T-helper 22 cell (primary cell): ENCODE results near the gene GALNT6.
"Not testable (repeated sequence)": the region's sequence is repeated elsewhere in the genome, so short reads cannot be mapped to it uniquely, and the experiment has no call there.

Experiments
- DNase-seq: peaks from one replicate; pipeline ENCODE4 v3.0.0-alpha.2; 2020; ENCODE audit warnings: low read depth

GALNT6 gene

GRCh38 chr12:51357374-51358047, 33.7 kb downstream of the GALNT6 start:
- no peak for DNase-seq

GRCh38 chr12:51351913-51352532, 39.2 kb downstream of the GALNT6 start:
- no peak for DNase-seq

GRCh38 chr12:51349026-51349425, 42.2 kb downstream of the GALNT6 start:
- no peak for DNase-seq

- DNase-seq: no peak
Measured at GRCh38 chr12:51348116-51348515, 43.1 kb downstream of the GALNT6 start.

- DNase-seq: no peak
Measured at GRCh38 chr12:51346581-51346980, 44.6 kb downstream of the GALNT6 start, which contains the start of gene CELA1. Gene CELA1, minus strand, starts transcription at chr12:51346679. Its CDS starts 41 bp downstream, at chr12:51346638.

- no peak for DNase-seq
Measured at GRCh38 chr12:51345681-51346080, 45.5 kb downstream of the GALNT6 start.

GRCh38 chr12:51343201-51343600, 48.0 kb downstream of the GALNT6 start:
- DNase-seq: no peak

GRCh38 chr12:51342416-51342815, 48.8 kb downstream of the GALNT6 start:
- no peak for DNase-seq

GRCh38 chr12:51341251-51342007, 49.8 kb downstream of the GALNT6 start:
- DNase-seq: peak; percentile 32

- DNase-seq: no peak
Measured at GRCh38 chr12:51339750-51340149, 51.5 kb downstream of the GALNT6 start.

GRCh38 chr12:51337336-51337735, 53.9 kb downstream of the GALNT6 start:
- DNase-seq: not testable (repeated sequence)

- DNase-seq: no peak
Measured at GRCh38 chr12:51335931-51336330, 55.3 kb downstream of the GALNT6 start.

- no peak for DNase-seq
Measured at GRCh38 chr12:51334764-51335163, 56.4 kb downstream of the GALNT6 start.

GRCh38 chr12:51333536-51333935, 57.7 kb downstream of the GALNT6 start:
- DNase-seq: no peak

- DNase-seq: no peak
Measured at GRCh38 chr12:51330186-51330585, 61.0 kb downstream of the GALNT6 start.

GRCh38 chr12:51329742-51330141, 61.5 kb downstream of the GALNT6 start:
- no peak for DNase-seq

- DNase-seq: no peak
Measured at GRCh38 chr12:51328587-51328986, 62.6 kb downstream of the GALNT6 start.

- DNase-seq: no peak
Measured at GRCh38 chr12:51326698-51327439, 64.3 kb downstream of the GALNT6 start.

GRCh38 chr12:51324953-51325352, 66.3 kb downstream of the GALNT6 start:
- no peak for DNase-seq

- DNase-seq: peak; percentile 57
Measured at GRCh38 chr12:51323966-51324895, 67.0 kb downstream of the GALNT6 start, which contains the start of gene BIN2. Gene BIN2, minus strand, starts transcription at chr12:51324174. Its CDS starts 72 bp downstream, at chr12:51324102.
